HG02798 (cell line): ENCODE measurements around the gene CD247.

Source experiments
- ATAC-seq: cut with Tn5 transposase; IDR thresholded peaks from one replicate; pipeline ENCODE4 v1.9.1; 2021; ENCODE audit warnings: mild to moderate bottlenecking; ENCODE audit not compliant: unreplicated experiment, poor library complexity

Gene CD247

GRCh38 chr1:167515461-167515860 is 2.9 kb downstream of the CD247 start:
- ATAC-seq: no peak

- ATAC-seq: no peak
Measured at GRCh38 chr1:167514288-167514687, 4.0 kb downstream of the CD247 start.

GRCh38 chr1:167512046-167512654 is 6.2 kb downstream of the CD247 start:
- ATAC-seq: no peak

- ATAC-seq: no peak
Measured at GRCh38 chr1:167511374-167511986, 6.8 kb downstream of the CD247 start.

- no peak for ATAC-seq
Measured at GRCh38 chr1:167510881-167511280, 7.4 kb downstream of the CD247 start.

- no peak for ATAC-seq
Measured at GRCh38 chr1:167510244-167510643, 8.1 kb downstream of the CD247 start.

GRCh38 chr1:167509587-167509986 is 8.7 kb downstream of the CD247 start:
- no peak for ATAC-seq

- no peak for ATAC-seq
Measured at GRCh38 chr1:167507719-167508118, 10.6 kb downstream of the CD247 start.

GRCh38 chr1:167504467-167504827 is 13.9 kb downstream of the CD247 start:
- no peak for ATAC-seq

- no peak for ATAC-seq
Measured at GRCh38 chr1:167503626-167504466, 14.5 kb downstream of the CD247 start.

GRCh38 chr1:167502719-167503462 is 15.4 kb downstream of the CD247 start:
- ATAC-seq: no peak

- ATAC-seq: no peak
Measured at GRCh38 chr1:167502192-167502551, 16.2 kb downstream of the CD247 start.

- no peak for ATAC-seq
Measured at GRCh38 chr1:167501515-167502191, 16.7 kb downstream of the CD247 start.

GRCh38 chr1:167500283-167500860 is 18.0 kb downstream of the CD247 start:
- no peak for ATAC-seq

- ATAC-seq: peak; percentile 96
Measured at GRCh38 chr1:167499664-167500101, 18.6 kb downstream of the CD247 start.

GRCh38 chr1:167499106-167499505 is 19.2 kb downstream of the CD247 start:
- no peak for ATAC-seq

GRCh38 chr1:167496797-167497619 is 21.3 kb downstream of the CD247 start:
- no peak for ATAC-seq

- no peak for ATAC-seq
Measured at GRCh38 chr1:167493372-167493771, 25.0 kb downstream of the CD247 start.

- no peak for ATAC-seq
Measured at GRCh38 chr1:167492481-167492910, 25.8 kb downstream of the CD247 start.
